ENCODE measurements around the gene MYMX.
"Not testable (repeated sequence)": the region's sequence is repeated elsewhere in the genome, so short reads cannot be mapped to it uniquely, and the experiment has no call there.

The MYMX gene

DNA sequence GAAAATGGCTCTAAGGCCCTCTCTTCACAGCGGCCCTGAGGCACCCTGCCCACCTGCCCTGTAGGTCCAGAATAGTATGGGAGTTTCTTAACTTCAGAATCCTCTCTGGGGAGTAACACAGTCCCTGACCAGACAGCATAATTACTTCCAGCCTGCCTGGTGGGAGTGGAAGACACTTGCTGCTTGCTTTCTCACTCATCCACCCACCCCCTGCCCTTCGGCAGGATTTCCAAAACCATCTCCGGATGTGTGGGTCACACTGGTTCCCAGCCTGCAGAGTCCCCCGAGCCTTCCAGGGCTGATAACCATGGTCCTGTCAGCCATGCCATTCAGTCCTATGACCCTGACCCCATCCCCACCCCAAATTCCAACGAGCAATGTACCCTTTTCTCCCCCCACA is 12.1 kb downstream of the MYMX start:
- Histone ChIP-seq H2AFZ (ENCODE audit: insufficient read depth, low read length, poor library complexity) (no peak overlapping the region), H2AK5ac (ENCODE audit: low read length) (no peak overlapping the region), H3K4ac (ENCODE audit: low read depth, low read length) (no peak overlapping the region), H4K8ac (ENCODE audit: low read depth, low read length) (no peak overlapping the region), H3K79me1 (ENCODE audit: low read length) (peaks cover 25% of the 10 kb centered on the region), H3K23ac (ENCODE audit: low read length) (no peak overlapping the region), H2BK120ac (ENCODE audit: insufficient read depth, low read length, poor library complexity) (no peak overlapping the region), H3K4me3 (ENCODE audit: low read depth, low read length) (no peak overlapping the region), H2BK5ac (ENCODE audit: low read depth, low read length, poor library complexity) (no peak overlapping the region), H3K27ac (ENCODE audit: low read depth, low read length) (no peak overlapping the region), H3K9me3 (ENCODE audit: insufficient read depth, low read depth, low read length) (peaks cover 3% of the 10 kb centered on the region), H3K27me3 (ENCODE audit: insufficient read depth, low read length) (no peaks in the 10 kb centered on the region), H3K79me2 (ENCODE audit: control insufficient read depth, insufficient read depth, low read length, poor library complexity) (peaks cover 4% of the 10 kb centered on the region), H2BK12ac (ENCODE audit: low read length) (no peak overlapping the region), H3K9ac (ENCODE audit: low read length) (no peak overlapping the region), H3K36me3 (ENCODE audit: control insufficient read depth in 1 of 2, insufficient read depth in 2 of 2, low read length in 2 of 2) (peaks cover 40 to 44% of the 10 kb centered on the region in 2 experiments), H4K12ac (ENCODE audit: low read depth, low read length) (no peak overlapping the region), H3K4me2 (ENCODE audit: low read length) (no peak overlapping the region), H3K4me1 (ENCODE audit: control insufficient read depth in 1 of 2, insufficient read depth in 2 of 2, low read length in 2 of 2) (peaks cover 52 to 65% of the 10 kb centered on the region in 2 experiments), H4K91ac (ENCODE audit: low read depth, low read length) (no peak overlapping the region), H3K14ac (ENCODE audit: low read length) (no peak overlapping the region), H3K18ac (ENCODE audit: low read length) (no peak overlapping the region)
- DNase-seq: peak in 1 of 2 donors; percentile 4
- no CpG with 5 or more reads among the region's 5 CpGs for WGBS (ENCODE audit: extremely low coverage, insufficient coverage, insufficient read length)

DNA sequence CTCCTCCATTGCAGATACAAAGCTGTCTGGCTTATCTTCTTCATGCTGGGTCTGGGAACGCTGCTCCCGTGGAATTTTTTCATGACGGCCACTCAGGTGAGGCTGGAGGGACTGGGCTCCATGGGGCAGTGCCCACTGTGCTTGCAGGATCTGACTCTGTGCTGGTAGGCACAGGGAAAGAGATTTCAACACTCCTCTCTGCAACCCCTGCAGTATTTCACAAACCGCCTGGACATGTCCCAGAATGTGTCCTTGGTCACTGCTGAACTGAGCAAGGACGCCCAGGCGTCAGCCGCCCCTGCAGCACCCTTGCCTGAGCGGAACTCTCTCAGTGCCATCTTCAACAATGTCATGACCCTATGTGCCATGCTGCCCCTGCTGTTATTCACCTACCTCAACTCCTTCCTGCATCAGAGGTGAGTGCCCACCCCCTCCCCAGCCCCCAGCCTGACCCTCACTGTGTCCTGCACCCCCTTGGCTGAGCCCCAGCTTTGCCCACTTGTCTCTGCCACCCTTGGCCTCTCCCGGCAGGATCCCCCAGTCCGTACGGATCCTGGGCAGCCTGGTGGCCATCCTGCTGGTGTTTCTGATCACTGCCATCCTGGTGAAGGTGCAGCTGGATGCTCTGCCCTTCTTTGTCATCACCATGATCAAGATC is 12.8 kb downstream of the MYMX start:
- no peak overlapping the region for H2AFZ ChIP-seq (ENCODE audit: insufficient read depth, low read length, poor library complexity)
- WGBS (ENCODE audit: extremely low coverage, insufficient coverage, insufficient read length): no CpG with 5 or more reads among the region's 11 CpGs

DNA sequence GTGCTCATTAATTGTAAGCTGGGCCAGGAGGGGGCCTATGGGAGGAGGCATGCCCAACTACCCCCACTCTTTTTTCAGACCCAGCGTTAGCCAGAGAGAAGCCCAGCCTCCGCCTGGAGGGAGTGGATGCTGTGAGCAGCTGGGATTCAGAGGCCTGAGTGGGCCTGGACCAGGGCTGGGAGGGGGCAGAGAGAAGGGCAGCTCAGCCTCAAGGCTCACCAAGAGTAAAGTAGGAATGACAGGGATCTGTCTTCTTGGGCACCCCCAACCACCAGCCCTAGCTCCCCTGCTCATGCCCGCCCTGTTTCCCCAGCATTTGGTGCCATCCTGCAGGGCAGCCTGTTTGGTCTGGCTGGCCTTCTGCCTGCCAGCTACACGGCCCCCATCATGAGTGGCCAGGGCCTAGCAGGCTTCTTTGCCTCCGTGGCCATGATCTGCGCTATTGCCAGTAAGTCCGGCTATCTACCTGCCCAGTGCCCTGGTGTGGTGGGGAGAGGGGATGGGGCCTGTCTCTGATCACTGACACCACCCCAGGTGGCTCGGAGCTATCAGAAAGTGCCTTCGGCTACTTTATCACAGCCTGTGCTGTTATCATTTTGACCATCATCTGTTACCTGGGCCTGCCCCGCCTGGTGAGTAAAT is 13.4 kb downstream of the MYMX start:
- H4K8ac ChIP-seq (ENCODE audit: low read depth, low read length): no peak overlapping the region
- H4K91ac ChIP-seq (ENCODE audit: low read depth, low read length): peak overlapping the region; percentile 11
- H2AK5ac ChIP-seq (ENCODE audit: low read length): peak overlapping the region; percentile 7
- WGBS (ENCODE audit: extremely low coverage, insufficient coverage, insufficient read length): no CpG with 5 or more reads among the region's 10 CpGs
- H3K9ac ChIP-seq (ENCODE audit: low read length): no peak overlapping the region
- peaks cover 40 to 48% of the 10 kb centered on the region in 2 experiments for H3K36me3 ChIP-seq (ENCODE audit: control insufficient read depth in 1 of 2, insufficient read depth in 2 of 2, low read length in 2 of 2)
- H3K4me3 ChIP-seq (ENCODE audit: low read depth, low read length): no peak overlapping the region
- no peak overlapping the region for H3K4ac ChIP-seq (ENCODE audit: low read depth, low read length)
- H2AFZ ChIP-seq (ENCODE audit: insufficient read depth, low read length, poor library complexity): no peak overlapping the region
- no peak overlapping the region for H3K4me2 ChIP-seq (ENCODE audit: low read length)
- H3K4me1 ChIP-seq (ENCODE audit: control insufficient read depth in 1 of 2, insufficient read depth in 2 of 2, low read length in 2 of 2): peaks cover 50 to 62% of the 10 kb centered on the region in 2 experiments
- H3K79me1 ChIP-seq (ENCODE audit: low read length): peaks cover 24% of the 10 kb centered on the region
- H4K12ac ChIP-seq (ENCODE audit: low read depth, low read length): no peak overlapping the region
- peaks cover 4% of the 10 kb centered on the region for H3K79me2 ChIP-seq (ENCODE audit: control insufficient read depth, insufficient read depth, low read length, poor library complexity)
- no peak overlapping the region for H2BK5ac ChIP-seq (ENCODE audit: low read depth, low read length, poor library complexity)
- no peak overlapping the region for H2BK120ac ChIP-seq (ENCODE audit: insufficient read depth, low read length, poor library complexity)
- H3K18ac ChIP-seq (ENCODE audit: low read length): peak overlapping the region; percentile 47
- H3K14ac ChIP-seq (ENCODE audit: low read length): peak overlapping the region; percentile 27
- H3K23ac ChIP-seq (ENCODE audit: low read length): no peak overlapping the region
- no peak overlapping the region for H3K27ac ChIP-seq (ENCODE audit: low read depth, low read length)
- no peaks in the 10 kb centered on the region for H3K27me3 ChIP-seq (ENCODE audit: insufficient read depth, low read length)
- H3K9me3 ChIP-seq (ENCODE audit: insufficient read depth, low read depth, low read length): peaks cover 3% of the 10 kb centered on the region
- no peak for DNase-seq
- H2BK12ac ChIP-seq (ENCODE audit: low read length): peak overlapping the region; percentile 62

More for the DNA sequence above, 12.8 kb downstream of the MYMX start:
- Histone ChIP-seq H3K9ac (ENCODE audit: low read length) (no peak overlapping the region), H3K4ac (ENCODE audit: low read depth, low read length) (no peak overlapping the region), H2BK12ac (ENCODE audit: low read length) (no peak overlapping the region), H3K79me2 (ENCODE audit: control insufficient read depth, insufficient read depth, low read length, poor library complexity) (peaks cover 4% of the 10 kb centered on the region), H3K79me1 (ENCODE audit: low read length) (peaks cover 26% of the 10 kb centered on the region), H3K4me1 (ENCODE audit: control insufficient read depth in 1 of 2, insufficient read depth in 2 of 2, low read length in 2 of 2) (peaks cover 51 to 65% of the 10 kb centered on the region in 2 experiments), H3K9me3 (ENCODE audit: insufficient read depth, low read depth, low read length) (peaks cover 3% of the 10 kb centered on the region), H2BK5ac (ENCODE audit: low read depth, low read length, poor library complexity) (no peak overlapping the region), H2BK120ac (ENCODE audit: insufficient read depth, low read length, poor library complexity) (no peak overlapping the region), H3K4me2 (ENCODE audit: low read length) (no peak overlapping the region), H3K27ac (ENCODE audit: low read depth, low read length) (no peak overlapping the region), H3K36me3 (ENCODE audit: control insufficient read depth in 1 of 2, insufficient read depth in 2 of 2, low read length in 2 of 2) (peaks cover 40 to 46% of the 10 kb centered on the region in 2 experiments), H4K8ac (ENCODE audit: low read depth, low read length) (no peak overlapping the region), H2AK5ac (ENCODE audit: low read length) (no peak overlapping the region), H3K18ac (ENCODE audit: low read length) (no peak overlapping the region), H3K4me3 (ENCODE audit: low read depth, low read length) (no peak overlapping the region), H3K23ac (ENCODE audit: low read length) (no peak overlapping the region), H4K91ac (ENCODE audit: low read depth, low read length) (no peak overlapping the region), H3K27me3 (ENCODE audit: insufficient read depth, low read length) (no peaks in the 10 kb centered on the region), H3K14ac (ENCODE audit: low read length) (no peak overlapping the region), H4K12ac (ENCODE audit: low read depth, low read length) (no peak overlapping the region)
- DNase-seq: peak in 1 of 2 donors; percentile 11

DNA sequence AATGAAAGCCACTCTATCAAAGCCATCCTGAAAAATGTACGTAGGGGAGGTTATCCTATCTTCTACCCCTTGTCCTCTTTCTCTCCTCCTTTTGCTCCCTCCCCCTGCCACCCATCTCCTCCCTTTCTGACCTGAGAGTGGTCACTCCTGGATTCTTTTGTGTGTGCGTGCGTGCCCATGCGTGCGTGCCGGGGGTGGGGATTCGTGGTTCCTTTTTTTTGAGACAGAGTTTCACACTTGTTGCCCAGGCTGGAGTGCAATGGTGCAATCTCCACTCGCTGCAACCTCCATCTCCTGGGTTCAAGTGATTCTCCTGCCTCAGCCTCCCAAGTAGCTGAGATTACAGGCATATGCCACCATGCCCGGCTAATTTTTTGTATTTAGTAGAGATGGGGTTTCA is 14.7 kb downstream of the MYMX start:
- not testable (repeated sequence) for H3K4ac ChIP-seq (ENCODE audit: low read depth, low read length); H3K27me3 ChIP-seq (ENCODE audit: insufficient read depth, low read length); H2BK12ac ChIP-seq (ENCODE audit: low read length); H3K23ac ChIP-seq (ENCODE audit: low read length); H3K27ac ChIP-seq (ENCODE audit: low read depth, low read length); H3K79me2 ChIP-seq (ENCODE audit: control insufficient read depth, insufficient read depth, low read length, poor library complexity); H2BK5ac ChIP-seq (ENCODE audit: low read depth, low read length, poor library complexity); H4K91ac ChIP-seq (ENCODE audit: low read depth, low read length); H4K12ac ChIP-seq (ENCODE audit: low read depth, low read length); H2AFZ ChIP-seq (ENCODE audit: insufficient read depth, low read length, poor library complexity); H2BK120ac ChIP-seq (ENCODE audit: insufficient read depth, low read length, poor library complexity); H2AK5ac ChIP-seq (ENCODE audit: low read length); H3K4me3 ChIP-seq (ENCODE audit: low read depth, low read length); DNase-seq; H3K9me3 ChIP-seq (ENCODE audit: insufficient read depth, low read depth, low read length); H3K14ac ChIP-seq (ENCODE audit: low read length); H3K18ac ChIP-seq (ENCODE audit: low read length); H4K8ac ChIP-seq (ENCODE audit: low read depth, low read length); H3K9ac ChIP-seq (ENCODE audit: low read length); H3K4me2 ChIP-seq (ENCODE audit: low read length)
- no CpG with 5 or more reads among the region's 9 CpGs for WGBS (ENCODE audit: extremely low coverage, insufficient coverage, insufficient read length)
- H3K4me1 ChIP-seq (ENCODE audit: control insufficient read depth in 1 of 2, insufficient read depth in 2 of 2, low read length in 2 of 2): peaks cover 39 to 56% of the 10 kb centered on the region in 2 experiments
- H3K79me1 ChIP-seq (ENCODE audit: low read length): peaks cover 21% of the 10 kb centered on the region
- peaks cover 43 to 55% of the 10 kb centered on the region in 2 experiments for H3K36me3 ChIP-seq (ENCODE audit: control insufficient read depth in 1 of 2, insufficient read depth in 2 of 2, low read length in 2 of 2)
